Fibroblast of the conjunctiva (primary cell): Measurements from ENCODE around the gene FNDC3B.
"Not testable (repeated sequence)": the region's sequence is repeated elsewhere in the genome, so short reads cannot be mapped to it uniquely, and the experiment has no call there.

ENCODE experiments used
- DNase-seq: peaks from one replicate; pipeline ENCODE4 v3.0.0-alpha.2; 2010; ENCODE audit warnings: low read depth

The FNDC3B gene

DNA sequence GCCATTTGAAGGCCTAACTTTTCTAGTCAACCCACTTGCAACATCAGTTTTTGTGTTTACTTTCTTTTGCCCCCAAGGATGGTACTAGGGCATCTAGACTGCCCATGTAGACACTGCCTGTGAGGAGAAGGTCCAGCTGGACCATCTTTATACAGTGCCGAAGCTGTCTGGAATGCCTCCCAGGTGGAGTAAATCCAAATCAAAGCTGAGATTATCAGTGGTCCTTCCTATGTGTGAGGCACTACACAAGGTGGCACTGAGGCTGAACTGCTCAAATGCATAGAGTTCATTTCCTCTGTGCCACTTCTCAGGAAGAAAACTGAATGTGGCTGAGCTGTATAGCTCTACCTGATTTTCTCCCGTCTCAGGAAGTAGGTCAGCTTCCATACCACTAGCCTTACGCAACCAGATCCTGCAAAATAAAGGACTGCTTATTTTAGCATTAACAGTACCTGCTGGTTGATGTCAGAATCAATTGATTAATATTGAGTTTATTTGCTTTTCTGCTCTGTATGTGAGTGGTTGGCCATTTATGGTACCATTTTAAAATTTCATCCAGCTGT is 302.8 kb downstream of the FNDC3B start:
- no peak for DNase-seq

DNA sequence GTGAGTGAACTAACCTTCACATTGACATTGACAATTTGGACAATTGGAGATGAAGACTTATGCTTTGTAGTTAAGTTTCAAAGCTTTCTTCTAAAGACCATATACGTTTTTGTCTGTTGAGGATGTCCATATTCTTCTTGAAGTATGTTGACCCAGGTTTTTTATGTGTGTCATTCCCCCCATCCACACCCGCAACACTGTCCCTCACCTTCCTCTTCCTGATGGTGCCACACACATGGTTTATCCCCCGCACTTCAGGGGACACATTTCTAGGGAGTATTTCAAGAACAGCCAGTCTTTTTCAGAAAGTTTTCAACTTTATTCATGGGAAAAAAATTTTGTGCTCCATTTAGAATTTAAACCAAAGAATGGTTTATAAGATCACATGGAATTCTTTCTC is 303.7 kb downstream of the FNDC3B start:
- no peak for DNase-seq

DNA sequence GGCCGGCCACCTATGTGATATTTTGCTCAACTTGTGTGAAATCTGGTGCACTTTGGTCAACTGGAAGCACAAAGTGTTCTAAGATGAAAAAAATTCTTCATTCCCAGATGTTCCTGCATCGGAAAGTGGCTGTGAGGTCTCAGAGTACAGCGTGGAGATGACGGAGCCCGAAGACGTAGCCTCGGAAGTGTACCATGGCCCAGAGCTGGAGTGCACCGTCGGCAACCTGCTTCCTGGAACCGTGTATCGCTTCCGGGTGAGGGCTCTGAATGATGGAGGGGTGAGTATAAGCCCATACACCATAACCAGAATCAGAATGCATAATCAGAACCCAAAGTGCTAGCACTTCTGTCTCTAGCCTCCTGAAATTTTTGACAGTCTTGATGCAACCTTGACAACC is 304.6 kb downstream of the FNDC3B start:
- DNase-seq: no peak

DNA sequence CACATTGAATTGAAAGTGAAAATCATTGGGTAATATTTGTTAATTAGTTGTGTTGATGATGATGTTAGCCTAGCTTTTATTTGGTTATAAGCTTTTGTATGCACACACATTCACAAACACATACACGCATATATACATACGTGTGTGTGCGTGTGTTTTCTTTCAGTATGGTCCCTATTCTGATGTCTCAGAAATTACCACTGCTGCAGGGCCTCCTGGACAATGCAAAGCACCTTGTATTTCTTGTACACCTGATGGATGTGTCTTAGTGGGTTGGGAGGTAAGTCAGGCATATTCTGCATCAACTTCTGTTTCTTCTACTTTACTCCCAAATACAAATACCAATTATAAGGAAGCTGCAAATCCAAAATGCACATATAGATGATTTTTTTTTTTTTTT is 306.8 kb downstream of the FNDC3B start:
- DNase-seq: no peak

DNA sequence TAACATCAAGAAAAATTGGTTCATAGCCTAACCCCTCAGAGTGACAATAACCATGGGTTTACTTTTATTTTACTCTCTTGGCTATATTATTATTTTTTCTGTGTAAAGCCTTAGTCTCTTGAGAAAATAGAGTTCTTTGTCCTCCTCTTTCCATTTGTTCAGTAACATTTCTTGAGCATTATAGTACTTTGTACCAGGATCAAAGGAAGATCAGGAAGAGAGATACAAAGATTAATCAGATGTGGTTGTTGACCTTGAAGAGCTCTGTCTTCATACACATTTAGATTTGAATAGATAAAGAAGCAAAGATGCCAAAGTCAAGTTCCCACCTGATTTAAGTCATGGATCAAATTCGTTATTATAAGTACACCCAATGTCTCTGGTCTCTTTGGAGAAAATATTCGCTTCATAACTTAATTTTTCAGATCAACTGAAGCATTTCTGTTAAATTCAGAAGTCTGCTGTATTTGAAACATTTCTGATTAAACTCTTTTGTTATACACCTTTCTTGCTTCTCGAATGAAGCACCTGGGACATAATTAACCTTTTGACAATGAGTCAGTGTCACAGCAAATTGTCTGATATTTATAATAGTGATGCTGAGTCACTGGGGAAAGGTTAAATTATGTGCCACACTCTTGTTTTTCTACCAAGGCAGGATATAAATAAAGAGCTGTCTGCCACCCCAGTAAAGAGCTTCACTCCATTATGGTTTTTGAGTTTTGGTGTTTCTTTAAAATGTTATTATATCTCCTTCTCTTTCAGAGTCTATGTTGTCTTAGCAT is 308.7 kb downstream of the FNDC3B start:
- DNase-seq: no peak

DNA sequence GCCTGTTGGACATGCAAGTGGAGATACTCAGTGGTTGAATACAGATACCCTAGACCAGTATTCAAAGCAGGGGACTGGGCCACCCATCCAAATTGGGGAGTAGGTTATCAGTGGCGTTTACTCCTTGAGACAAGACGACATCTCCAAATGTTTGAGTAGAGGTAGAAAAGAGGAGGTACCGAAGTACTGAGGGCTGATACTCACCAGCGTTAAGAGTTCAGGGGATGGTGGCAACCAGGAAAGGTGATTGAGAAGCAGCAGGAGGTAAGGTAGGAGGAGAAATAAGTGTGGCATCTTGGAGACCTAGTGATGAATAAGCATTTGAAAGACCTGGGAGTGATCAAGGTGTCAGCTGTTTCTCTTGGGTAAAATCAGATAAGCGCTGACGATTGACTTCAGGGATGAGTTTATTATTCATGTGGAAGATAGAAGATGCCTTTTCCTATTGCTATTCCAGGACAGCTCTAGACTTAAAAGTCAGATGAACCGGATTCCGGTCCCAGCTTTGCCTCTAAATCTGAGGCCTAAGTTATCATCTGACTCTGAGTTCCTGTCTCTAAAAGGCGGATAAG is 312.6 kb downstream of the FNDC3B start:
- DNase-seq: no peak

DNA sequence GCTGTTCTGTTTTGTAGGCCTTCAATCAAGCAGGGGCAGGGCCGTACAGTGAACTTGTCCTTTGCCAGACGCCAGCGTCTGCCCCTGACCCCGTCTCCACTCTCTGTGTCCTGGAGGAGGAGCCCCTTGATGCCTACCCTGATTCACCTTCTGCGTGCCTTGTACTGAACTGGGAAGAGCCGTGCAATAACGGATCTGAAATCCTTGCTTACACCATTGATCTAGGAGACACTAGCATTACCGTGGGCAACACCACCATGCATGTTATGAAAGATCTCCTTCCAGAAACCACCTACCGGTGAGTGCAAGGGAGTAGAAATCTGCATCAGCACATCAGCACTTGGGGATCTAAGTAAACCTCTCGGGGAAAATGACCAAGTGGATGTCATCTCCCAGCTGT is 313.4 kb downstream of the FNDC3B start:
- DNase-seq: no peak

DNA sequence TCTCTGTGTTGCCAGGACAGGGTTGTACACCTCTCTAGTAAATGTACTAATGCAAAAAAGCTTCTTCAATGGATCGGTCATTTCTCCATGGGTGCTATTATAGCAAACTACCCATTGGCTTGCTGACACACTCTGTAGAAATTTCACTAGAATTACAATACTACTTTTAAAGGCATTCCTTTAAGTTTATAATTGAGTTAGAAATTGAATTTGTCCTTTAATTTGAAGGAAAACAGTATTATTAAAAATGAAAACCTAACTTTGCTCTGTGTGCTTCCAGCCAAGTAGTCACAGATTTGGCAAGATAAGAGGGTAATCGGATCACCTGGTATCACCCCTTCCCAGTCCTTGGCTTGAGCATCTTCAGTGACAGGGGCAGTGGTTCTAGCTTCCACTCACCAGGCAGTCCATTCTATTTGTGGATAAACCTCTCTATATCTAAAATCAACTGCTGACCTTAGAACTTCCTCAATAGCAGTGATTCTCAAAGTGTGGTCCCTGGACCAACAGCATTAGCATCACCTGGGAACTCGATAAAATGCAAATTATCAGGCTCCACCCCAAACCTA is 315.6 kb downstream of the FNDC3B start:
- no peak for DNase-seq

DNA sequence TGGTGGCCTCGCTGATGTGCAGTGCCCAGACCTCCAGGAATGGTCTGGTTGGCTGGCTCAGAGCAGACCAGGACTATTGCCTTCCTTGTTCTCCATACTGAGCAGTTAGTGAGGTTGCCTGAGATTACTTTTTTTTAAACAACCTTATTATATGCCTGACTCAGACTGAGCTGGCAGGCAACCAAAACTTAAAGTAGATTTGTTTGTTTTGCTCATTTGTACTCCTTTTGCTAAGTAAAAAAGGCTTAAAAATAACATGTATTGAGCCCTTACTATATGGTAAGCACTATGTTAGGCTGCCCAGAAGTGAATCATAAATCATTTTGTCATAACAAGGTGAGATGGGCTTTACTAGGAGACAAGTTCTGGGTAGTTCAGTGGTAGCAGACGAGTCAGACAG is 316.5 kb downstream of the FNDC3B start:
- peak; percentile 96 for DNase-seq

DNA sequence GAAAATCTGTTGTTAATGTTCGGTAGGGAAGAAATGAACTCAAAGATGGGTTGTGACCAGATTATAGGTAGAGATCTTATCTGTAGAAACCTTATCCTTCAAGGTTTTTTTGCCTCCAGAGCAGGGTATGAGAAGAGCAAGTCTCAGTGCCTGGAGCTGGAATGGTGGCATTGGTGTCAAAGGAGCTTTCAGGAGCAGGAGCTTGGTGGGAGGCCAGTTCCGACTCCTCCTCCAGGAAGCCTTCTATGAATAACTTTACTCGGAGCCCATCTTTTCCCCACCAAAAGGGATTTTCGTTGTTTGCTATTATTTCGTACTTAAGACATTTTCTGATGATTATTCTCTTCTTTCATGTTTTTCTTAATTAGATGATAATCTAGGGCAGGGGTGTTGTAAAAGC is 317.0 kb downstream of the FNDC3B start:
- DNase-seq: no peak

DNA sequence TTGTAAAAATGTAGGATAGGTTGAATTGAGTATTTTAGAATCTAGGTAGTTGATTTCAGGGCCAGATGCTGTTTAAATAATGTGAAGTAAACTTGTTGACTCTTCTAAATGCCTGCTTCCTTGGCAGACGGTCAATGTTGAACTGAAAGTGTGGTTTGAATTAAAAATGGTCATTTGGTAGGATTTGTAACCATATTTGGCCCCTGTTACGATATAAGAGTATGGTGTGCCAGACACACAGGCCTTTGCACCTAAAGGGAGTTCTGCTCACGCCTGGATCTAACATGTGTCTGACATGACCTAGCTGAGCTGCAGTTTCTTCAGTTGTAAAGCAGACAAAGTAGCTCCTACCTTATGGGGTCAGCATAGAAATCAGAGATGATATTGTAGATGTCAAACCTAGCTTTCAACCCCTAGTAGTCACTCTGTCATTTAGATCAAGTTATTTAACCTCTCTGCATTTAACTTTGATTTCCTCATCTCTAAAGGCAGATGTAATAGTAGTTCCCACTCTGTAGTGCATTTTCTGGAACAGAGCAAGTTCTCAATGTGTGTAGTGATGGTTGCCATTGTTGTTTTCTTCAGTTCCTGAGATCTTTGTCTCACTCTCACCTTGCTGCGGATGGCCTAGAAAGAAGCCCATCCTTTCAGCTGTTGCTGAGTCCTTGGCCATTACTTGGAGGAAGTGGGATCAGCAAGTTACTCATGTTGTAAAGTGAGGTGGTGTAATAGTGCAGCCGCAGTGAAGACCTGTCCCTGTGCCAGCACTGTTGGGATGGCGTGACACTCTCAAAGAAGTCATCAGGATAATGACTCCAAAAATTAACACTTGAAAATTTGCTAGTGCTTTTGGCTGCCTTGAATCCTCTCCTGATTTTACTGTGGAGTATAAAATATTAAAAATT is 318.7 kb downstream of the FNDC3B start:
- peak; percentile 66 for DNase-seq

DNA sequence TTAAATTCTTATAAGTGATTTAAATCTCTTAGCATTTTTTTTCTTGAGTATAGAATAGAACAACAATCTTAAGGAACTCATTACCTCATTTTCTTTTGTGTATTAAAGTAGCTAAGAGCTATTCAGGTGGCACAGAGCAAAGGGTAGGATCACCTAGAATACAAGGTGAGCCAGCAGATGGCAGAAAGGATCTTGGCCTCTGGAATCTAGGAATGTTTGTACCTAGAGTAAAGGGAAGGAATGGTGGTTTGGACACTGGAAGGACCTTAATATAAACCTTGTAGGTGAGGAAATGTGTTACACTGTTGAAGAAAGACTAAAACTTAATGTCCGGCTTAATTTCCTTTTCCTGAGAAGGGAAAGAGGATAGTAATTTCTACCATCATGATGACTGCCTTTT is 319.9 kb downstream of the FNDC3B start:
- no peak for DNase-seq

DNA sequence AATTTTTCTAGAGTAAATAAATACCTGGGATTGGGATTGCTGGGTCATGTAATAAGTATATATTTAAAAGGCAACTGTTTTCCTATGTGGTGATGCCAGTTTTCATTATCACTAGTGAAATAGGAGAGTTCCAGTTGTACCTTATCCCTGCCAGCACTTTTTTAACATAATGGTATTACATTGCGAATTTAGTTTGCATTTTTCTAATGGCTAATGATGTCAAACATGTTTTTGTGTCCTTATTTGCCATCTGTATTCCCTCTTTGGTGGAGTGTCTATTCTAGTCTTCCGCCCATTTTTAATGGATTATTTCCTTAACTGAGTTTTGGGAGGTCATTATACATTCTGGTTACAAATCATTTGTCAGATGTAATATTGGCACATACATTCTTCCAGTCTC is 320.6 kb downstream of the FNDC3B start:
- no peak for DNase-seq

DNA sequence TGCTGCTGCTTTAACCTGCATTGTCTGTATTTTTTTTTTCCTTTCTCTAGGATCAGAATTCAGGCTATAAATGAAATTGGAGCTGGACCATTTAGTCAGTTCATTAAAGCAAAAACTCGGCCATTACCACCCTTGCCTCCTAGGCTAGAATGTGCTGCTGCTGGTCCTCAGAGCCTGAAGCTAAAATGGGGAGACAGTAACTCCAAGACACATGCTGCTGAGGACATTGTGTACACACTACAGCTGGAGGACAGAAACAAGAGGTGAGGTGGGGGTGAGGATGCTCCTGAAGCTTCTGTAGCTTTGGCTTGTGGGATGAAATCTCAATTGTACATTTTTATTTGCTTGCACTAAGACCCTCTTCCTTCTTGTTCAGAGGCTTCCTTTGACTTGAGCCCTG is 323.2 kb downstream of the FNDC3B start:
- no peak for DNase-seq

DNA sequence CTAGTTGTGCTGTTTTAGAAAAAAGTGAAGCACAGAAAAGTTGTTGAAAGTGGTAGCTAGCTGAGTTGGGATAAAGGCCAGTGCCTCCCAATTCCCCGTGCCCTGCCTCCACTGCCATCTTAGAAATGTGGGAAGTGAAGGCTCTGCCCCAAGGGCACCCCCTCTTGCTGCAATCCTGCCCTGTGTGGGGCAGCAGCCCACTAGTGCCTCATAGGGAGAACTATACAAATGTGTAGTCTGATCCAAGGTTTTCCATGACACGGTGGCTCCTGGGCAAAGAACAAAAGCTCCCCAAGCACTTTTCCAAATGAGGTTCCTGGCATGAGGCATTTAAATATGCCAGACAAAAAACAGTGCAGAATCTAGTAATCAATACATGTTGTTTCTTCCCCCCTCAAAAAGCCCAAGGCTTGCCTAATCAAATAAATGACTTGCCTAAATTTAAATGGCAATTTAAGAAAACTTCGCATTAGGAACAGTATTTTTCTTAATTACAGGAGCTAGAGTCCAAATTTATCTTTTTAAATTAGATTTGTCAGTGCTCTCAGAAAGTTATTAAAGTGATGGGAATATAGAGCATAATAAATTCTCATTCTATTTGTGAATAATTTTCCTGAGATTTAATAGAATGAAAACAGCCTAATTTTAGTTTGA is 325.1 kb downstream of the FNDC3B start:
- no peak for DNase-seq

DNA sequence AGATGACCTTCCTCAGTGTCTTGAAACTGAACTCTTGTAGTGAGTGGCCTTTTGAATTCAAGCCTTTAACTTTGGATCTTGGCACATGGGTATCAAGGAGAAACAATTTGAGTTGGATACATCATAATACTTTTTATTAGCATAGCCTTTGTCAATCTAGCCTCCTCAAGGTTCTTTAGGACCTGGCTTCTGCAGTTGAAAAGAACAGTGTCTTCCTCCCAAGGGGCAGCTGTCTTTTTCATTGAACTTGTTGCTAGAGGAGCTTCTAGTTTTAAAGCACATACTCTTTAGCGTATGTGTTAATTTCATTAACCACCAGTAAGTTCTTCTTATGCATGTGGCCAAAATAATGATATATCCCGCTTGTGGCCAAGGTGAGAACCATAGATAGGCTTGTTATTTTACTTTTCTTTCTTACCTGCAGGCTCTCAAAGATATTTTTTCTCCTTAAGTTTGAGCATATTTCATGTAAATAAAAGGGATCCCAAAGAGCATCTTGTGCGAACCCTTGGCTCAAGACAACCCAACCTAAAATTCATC is 325.7 kb downstream of the FNDC3B start:
- no peak for DNase-seq

DNA sequence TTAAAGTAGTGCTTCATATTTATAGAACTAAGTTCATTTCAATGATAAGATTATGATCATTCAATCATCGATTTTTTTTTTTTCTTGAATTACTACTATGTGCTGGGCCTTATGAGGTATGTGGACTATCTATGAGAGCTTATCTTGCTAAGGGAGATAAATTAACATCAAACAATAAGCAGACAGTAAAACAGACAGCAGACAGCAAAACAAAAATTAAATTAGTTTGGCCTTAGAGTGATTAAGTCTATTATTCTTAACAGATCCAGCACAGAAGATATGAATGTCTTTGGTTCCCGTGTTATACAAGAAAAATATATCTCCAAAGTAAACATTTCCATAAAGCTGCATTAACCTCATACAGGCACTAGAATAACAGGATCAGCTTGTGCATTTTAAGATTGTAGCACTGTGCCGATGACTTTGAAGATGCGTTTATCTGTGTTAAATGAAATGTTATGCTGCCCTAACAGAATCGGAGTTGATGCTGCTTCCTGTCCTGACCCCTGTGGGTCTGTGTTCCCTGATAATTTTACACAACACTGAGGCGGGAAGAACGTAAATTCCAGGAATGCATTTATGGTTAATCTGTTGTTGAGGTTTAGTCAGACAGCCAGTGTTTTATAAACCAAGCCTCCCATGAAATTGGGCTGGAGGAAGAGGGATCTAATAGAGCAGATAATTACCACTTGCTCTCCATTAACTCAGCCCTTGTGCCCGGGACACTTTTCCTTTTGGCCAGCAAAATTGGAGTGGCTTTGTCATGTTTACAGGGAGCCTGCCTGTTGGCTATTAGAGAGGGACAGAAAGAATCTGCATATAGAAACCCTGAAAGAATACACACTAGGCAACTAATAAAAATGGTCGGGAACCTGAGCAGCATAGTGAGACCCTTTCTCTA is 328.1 kb downstream of the FNDC3B start:
- DNase-seq: no peak

DNA sequence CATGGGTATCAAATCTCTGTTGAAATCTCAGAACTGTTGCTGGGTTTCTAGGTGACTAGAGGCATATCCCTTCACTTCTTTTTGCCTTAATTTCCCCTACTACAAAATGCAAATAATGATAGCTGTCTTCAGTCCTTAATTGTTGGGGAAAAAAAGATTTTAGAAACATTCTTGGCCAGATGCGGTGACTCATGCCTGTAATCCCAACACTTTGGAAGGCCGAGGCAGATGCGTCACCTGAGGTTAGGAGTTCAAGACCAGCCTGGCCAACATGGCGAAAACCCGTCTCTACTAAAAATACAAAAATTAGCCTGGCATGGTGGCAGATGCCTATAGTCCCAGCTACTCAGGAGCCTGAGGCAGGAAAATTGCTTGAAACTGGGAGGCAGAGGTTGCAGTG is 329.2 kb downstream of the FNDC3B start:
- DNase-seq: not testable (repeated sequence)

DNA sequence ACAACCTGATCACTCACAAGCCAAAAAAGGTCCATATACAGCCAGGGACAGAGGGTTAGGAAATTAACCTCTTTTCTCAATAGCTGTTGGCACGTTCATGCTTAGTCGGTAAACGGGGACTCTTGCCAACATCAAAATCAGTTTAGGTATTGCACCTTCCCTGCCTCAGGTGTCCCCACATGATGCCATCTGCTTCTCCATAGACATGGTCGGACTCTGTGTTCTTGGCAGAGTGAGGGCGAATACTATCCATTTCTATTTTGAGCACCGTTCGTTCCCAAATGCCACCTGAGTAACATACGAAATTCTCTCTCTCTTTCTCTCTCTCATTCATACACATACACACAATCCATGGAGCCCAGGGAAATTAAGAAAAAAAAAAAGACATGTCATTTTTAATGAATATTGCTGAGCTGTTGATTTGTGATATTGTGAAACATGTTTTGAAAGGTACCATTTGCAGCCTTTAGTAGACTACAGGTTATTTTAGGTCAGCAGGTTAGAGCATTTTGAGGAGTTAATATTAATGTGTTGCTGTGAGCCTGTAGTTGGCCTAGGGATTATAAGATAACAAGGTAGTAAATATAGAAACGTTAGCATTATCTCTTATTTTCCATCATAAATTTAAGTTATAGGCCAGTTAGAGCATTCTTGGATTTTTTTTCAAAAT is 330.3 kb downstream of the FNDC3B start:
- no peak for DNase-seq

DNA sequence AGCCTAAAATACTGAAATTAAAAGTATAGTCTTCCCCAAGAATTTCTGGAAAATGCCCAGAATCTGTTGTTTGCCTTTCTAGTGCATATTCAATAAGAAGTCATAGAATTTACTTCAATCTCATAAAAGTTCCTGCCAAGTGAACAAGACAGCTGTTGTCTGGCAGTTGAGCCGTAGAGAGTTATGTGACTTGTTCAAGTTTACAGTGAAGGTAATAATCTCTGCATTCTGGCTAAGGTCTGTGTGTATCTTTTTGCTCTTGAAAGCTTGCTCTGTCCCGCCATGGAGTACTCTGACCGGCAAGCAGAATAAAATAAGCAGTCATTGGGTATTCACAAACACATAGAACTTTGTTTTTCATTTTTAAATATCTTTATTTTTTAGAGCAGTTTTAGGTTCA is 331.0 kb downstream of the FNDC3B start:
- no peak for DNase-seq
